Body of pancreas (tissue), 4 donors: ENCODE data around the gene GDF7. TPM values are rescaled to one million over a fixed set of nuclear protein-coding genes. Genes with fewer than 3 reads are reported as not detected.

Source experiments
- ATAC-seq: fragments of 150-250 bp; one replicate; pipeline ENCODE4 v1.9.1; 2016
- DNase-seq, 4 donors: peaks; one replicate each; pipeline ENCODE4 v3.0.0-alpha.2; 2019
- H3K27ac ChIP-seq, 4 donors: fragments of 200-600 bp; sonication (generic); 1 replicate in 3 of 4; 2 replicates in 1 of 4; pipeline versions ENCODE4 v1.5.1 to v1.6.1; 2016 to 2019; ENCODE audit warnings: mild to moderate bottlenecking in 1 of 4, mixed read lengths in 1 of 4, moderate library complexity in 1 of 4
- H3K27me3 ChIP-seq, 2 donors: fragments of 200-600 bp; sonication (generic); one replicate each; pipeline ENCODE4 v1.6.0; 2016; ENCODE audit warnings: mild to moderate bottlenecking in 1 of 2
- H3K36me3 ChIP-seq, 2 donors: fragments of 200-600 bp; sonication (generic); replicated peaks in 1 of 2; 2 replicates each; pipeline ENCODE4 v1.5.1; 2016; ENCODE audit warnings: low read depth in 2 of 2; ENCODE audit not compliant: insufficient read depth in 1 of 2
- H3K4me1 ChIP-seq: fragments of 200-600 bp; sonication (generic); one replicate; pipeline ENCODE4 v1.6.0; 2016
- H3K4me3 ChIP-seq, 2 donors: fragments of 200-600 bp; sonication (generic); 1 replicate in 1 of 2; 2 replicates in 1 of 2; pipeline ENCODE4 v1.5.1; 2016 to 2019
- H3K9me3 ChIP-seq, 3 donors: fragments of 200-600 bp; sonication (generic); 1 replicate in 2 of 3; 2 replicates in 1 of 3; pipeline ENCODE4 v1.5.1; 2016
- CTCF ChIP-seq, 7 experiments: fragments of 450-650 bp in 4 of 7; fragments of 200-600 bp in 3 of 7; sonication (generic) in 3 of 7; IDR thresholded peaks; one replicate each; pipeline ENCODE4 v1.5.1; 2016 to 2019; ENCODE audit warnings: antibody characterized with exemption in 7 of 7
- POLR2A ChIP-seq, 3 donors: fragments of 450-650 bp; IDR thresholded peaks; one replicate each; pipeline ENCODE4 v1.6.1; 2016; ENCODE audit warnings: antibody characterized with exemption in 3 of 3, mild to moderate bottlenecking in 2 of 3
- WGBS, 2 donors: methylation state at CpG; one replicate each; pipeline ENCODE4 v1.1.5; 2017; 5-methylcytosine and 5-hydroxymethylcytosine counted together
- intact Hi-C: fragments of 100-400 bp; cut with DNase I; formaldehyde crosslinking; loops from one replicate; pipeline ENCODE4 v1.15.1; 2023
- total RNA-seq, 2 donors: library from RNA; depleted of rRNA; stranded (reverse); fragments of >200 nt; gene quantifications; one replicate each; pipeline ENCODE4 v1.1.0, GENCODE V29; 2016

The GDF7 gene
- total RNA-seq, 2 donors from 2014 or later = 2.0 to 7.3 TPM

- TF ChIP-seq POLR2A (IDR thresholded peaks at IDR 0.05) = no peak
- peak in 4 of 7 experiments; percentile 21 to 57 (median 46) for TF ChIP-seq CTCF (IDR thresholded peaks at IDR 0.05)
- WGBS, 2 donors = 73% methylated on average over 12 of the region's 12 CpGs
- H3K9me3 ChIP-seq = no peaks in the 10 kb centered on the region
- H3K27ac ChIP-seq = peak overlapping the region in 1 of 4 donors; percentile 17
- H3K4me1 ChIP-seq = peaks cover 13% of the 10 kb centered on the region
- H3K27me3 ChIP-seq = peaks cover 0 to 4% of the 10 kb centered on the region in 2 donors
- DNase-seq = peak in 2 of 4 donors; percentile 53 to 67
- ATAC-seq = peak; percentile 70
- H3K4me3 ChIP-seq = no peak overlapping the region
- intact Hi-C loops = no loop called here
- H3K36me3 ChIP-seq = no peaks in the 10 kb centered on the region
Measured at GRCh38 chr2:20676353-20677215, 9.6 kb downstream of the GDF7 start.

- DNase-seq (no peak), ATAC-seq (no peak)
- H3K9me3 ChIP-seq = no peaks in the 10 kb centered on the region
- H3K4me1 ChIP-seq = peaks cover 10% of the 10 kb centered on the region
- peaks cover 0 to under 1% of the 10 kb centered on the region in 2 donors for H3K27me3 ChIP-seq
- H3K27ac ChIP-seq = no peak overlapping the region
- H3K4me3 ChIP-seq = no peak overlapping the region
- intact Hi-C loops = no loop called here
- TF ChIP-seq CTCF (IDR thresholded peaks at IDR 0.05) (no peak), POLR2A (IDR thresholded peaks at IDR 0.05) (no peak)
- H3K36me3 ChIP-seq = no peaks in the 10 kb centered on the region
- 74 to 80% methylated on average over 15 of the region's 15 CpGs for WGBS, 2 donors
Measured at GRCh38 chr2:20677301-20678085, 10.5 kb downstream of the GDF7 start.

DNA sequence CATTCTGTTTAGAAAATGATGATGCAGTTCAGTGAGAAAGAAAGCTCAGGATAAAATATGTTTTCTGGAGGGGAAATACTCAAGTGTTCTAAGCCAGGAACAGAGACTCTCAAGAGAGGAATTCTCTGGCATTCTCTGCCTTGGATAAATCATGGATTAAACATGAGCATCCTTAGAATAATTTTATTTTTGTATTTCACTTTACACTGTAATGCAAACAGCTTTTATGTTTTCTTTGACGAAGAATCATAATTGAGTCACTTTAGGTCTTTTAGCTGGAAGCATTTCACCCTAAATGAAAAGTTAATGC lies 11.1 kb downstream of the GDF7 start:
- DNase-seq (no peak), ATAC-seq (no peak)
- peaks cover 10% of the 10 kb centered on the region for H3K4me1 ChIP-seq
- H3K36me3 ChIP-seq = no peaks in the 10 kb centered on the region
- intact Hi-C loops = no loop called here
- H3K4me3 ChIP-seq = no peak overlapping the region
- no peaks in the 10 kb centered on the region for H3K27me3 ChIP-seq
- no peak overlapping the region for H3K27ac ChIP-seq
- WGBS, 2 donors = 91 to 94% methylated on average over 1 of the region's 1 CpG
- TF ChIP-seq CTCF (IDR thresholded peaks at IDR 0.05) = no peak
- TF ChIP-seq POLR2A (IDR thresholded peaks at IDR 0.05) = no peak
- no peaks in the 10 kb centered on the region for H3K9me3 ChIP-seq

GRCh38 chr2:20678780-20679179 lies 11.8 kb downstream of the GDF7 start:
- DNase-seq (no peak), ATAC-seq (no peak)
- Histone ChIP-seq H3K9me3 (no peaks in the 10 kb centered on the region), H3K27me3 (no peaks in the 10 kb centered on the region), H3K36me3 (no peaks in the 10 kb centered on the region), H3K27ac (no peak overlapping the region), H3K4me1 (peaks cover 10% of the 10 kb centered on the region), H3K4me3 (no peak overlapping the region)
- intact Hi-C loops = no loop called here
- WGBS, 2 donors = 74 to 89% methylated on average over 2 of the region's 2 CpGs
- no peak for TF ChIP-seq POLR2A (IDR thresholded peaks at IDR 0.05)
- no peak for TF ChIP-seq CTCF (IDR thresholded peaks at IDR 0.05)
